Naive thymus-derived CD8-positive, alpha-beta T cell (primary cell): ENCODE results near the gene ABCC2. TPM values are rescaled to one million over a fixed set of nuclear protein-coding genes. Genes with fewer than 3 reads are reported as not detected.

ENCODE experiments used
- polyA plus RNA-seq, 3 donors: library from polyadenylated mRNA; unstranded; fragments of 300-500 nt; fragmentation: Illumina TruSeq; gene quantifications; one replicate each; pipeline ENCODE4 v1.2.3, GENCODE V29; 2021
- total RNA-seq, 8 experiments: library from RNA in 2 of 8; stranded (reverse) in 2 of 8; gene quantifications; one replicate each; pipeline ENCODE4 v1.2.3 and lab custom pipeline; 2021 to 2026

ABCC2 gene
- total and polyA plus RNA-seq, 5 experiments from 2014 or later, result 0.50 to 6.8 (median 0.86) TPM

Other genes with a start within 250 kb of the ABCC2 start
- gene NKX2-3, start 249.7 kb upstream of the ABCC2 start, total RNA-seq, result not detected
- not detected for gene NKX2-3, start 249.7 kb upstream of the ABCC2 start, polyA plus RNA-seq
- gene SLC25A28, start 162.2 kb upstream of the ABCC2 start, total RNA-seq, result 10 to 100 TPM; 89.3 to 91.3 TPM
- 10 to 100 TPM; 15.2 to 24.0 (median 17.4) TPM for gene SLC25A28, start 162.2 kb upstream of the ABCC2 start, polyA plus RNA-seq
- gene ENTPD7, start 123.1 kb upstream of the ABCC2 start, total RNA-seq, result 1 to 10 TPM; 2.8 to 2.9 TPM
- gene ENTPD7, start 123.1 kb upstream of the ABCC2 start, polyA plus RNA-seq, result under 1 TPM; 0.33 to 0.83 (median 0.82) TPM
- 10 to 100 TPM; 34.2 to 39.4 TPM for gene COX15, start 50.5 kb upstream of the ABCC2 start, total RNA-seq
- 10 to 100 TPM; 33.3 to 34.7 (median 33.8) TPM for gene COX15, start 50.5 kb upstream of the ABCC2 start, polyA plus RNA-seq
- gene CUTC, start 50.4 kb upstream of the ABCC2 start, total RNA-seq, result 10 to 100 TPM; 35.5 to 37.5 TPM
- gene CUTC, start 50.4 kb upstream of the ABCC2 start, polyA plus RNA-seq, result 10 to 100 TPM; 61.2 to 69.1 (median 64.6) TPM
- 1 to 10 TPM; 5.8 to 6.5 TPM for gene DNMBP, start 227.3 kb downstream of the ABCC2 start, total RNA-seq
- gene DNMBP, start 227.3 kb downstream of the ABCC2 start, polyA plus RNA-seq, result 1 to 10 TPM in 2 of 3 donors, under 1 TPM in 1; 0.59 to 1.6 (median 1.1) TPM